Activated naive CD8-positive, alpha-beta T cell treated with anti-CD3 and anti-CD28 coated beads, Interleukin-2, amount 10 ng/mL, durations not matched to agents 7 days and 5 days (primary cell): ENCODE data around the gene ZSWIM4. TPM values are rescaled to one million over a fixed set of nuclear protein-coding genes. Genes with fewer than 3 reads are reported as not detected.

Experiments
- ATAC-seq: fragments of 150-1000 bp; cut with Tn5 transposase; one replicate; pipeline ENCODE4 v1.10.0; 2021; ENCODE audit warnings: low read depth, moderate library complexity
- POLR2A ChIA-PET: fragments of 350-600 bp; sonication (Branson Sonifier 250); formaldehyde crosslinking; loops from one replicate; lab custom pipeline; 2021; ENCODE audit warnings: antibody characterized with exemption; lab: Charles Lee
- DNase-seq: peaks from one replicate; pipeline ENCODE4 v3.0.0; 2021
- H3K27ac Mint-ChIP-seq: one replicate; pipeline ENCODE4 v1.8.0; 2022; ENCODE audit warnings: mild to moderate bottlenecking, mixed read lengths
- H3K27me3 Mint-ChIP-seq: one replicate; pipeline ENCODE4 v1.8.0; 2022; ENCODE audit warnings: mild to moderate bottlenecking, moderate library complexity, mixed read lengths
- H3K36me3 Mint-ChIP-seq: one replicate; pipeline ENCODE4 v1.8.0; 2021; ENCODE audit warnings: mild to moderate bottlenecking, mixed read lengths
- H3K4me1 Mint-ChIP-seq: one replicate; pipeline ENCODE4 v1.8.0; 2021; ENCODE audit warnings: mixed read lengths
- H3K4me3 Mint-ChIP-seq: one replicate; pipeline ENCODE4 v1.8.0; 2022; ENCODE audit warnings: mild to moderate bottlenecking, moderate library complexity, mixed read lengths
- H3K9me3 Mint-ChIP-seq: one replicate; pipeline ENCODE4 v1.8.0; 2021; ENCODE audit warnings: mixed read lengths
- total RNA-seq, 2 experiments: library from RNA; stranded (reverse); gene quantifications; one replicate each; pipeline ENCODE4 v1.2.3, GENCODE V29; 2021

Gene ZSWIM4
- total RNA-seq, 2 experiments from 2014 or later = 9.6 to 9.9 TPM

DNA sequence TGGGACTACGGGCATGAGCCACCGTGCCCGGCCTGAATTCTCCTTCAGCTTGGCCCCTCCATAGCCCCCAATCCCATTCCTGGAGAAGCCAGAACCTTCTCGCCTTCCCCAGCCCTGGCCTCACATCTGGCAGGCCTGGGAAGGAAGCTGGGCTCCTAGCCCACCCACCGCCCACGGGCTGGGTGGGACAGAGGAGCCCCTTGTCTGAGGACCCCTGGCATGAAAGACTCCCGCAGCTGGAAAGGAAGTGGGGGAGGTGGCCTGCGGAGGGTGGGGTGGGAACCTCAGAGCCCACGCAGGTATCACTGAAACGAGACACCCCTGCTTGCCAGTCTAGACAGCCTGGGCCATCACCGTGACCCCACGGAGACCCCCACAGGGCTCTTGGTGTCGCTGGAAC is 74.0 kb downstream of the ZSWIM4 start:
- H3K4me3 Mint-ChIP-seq = no peak overlapping the region
- DNase-seq (no peak), ATAC-seq (no peak)
- no peaks in the 10 kb centered on the region for H3K36me3 Mint-ChIP-seq
- no peak overlapping the region for H3K27ac Mint-ChIP-seq
- POLR2A ChIA-PET = interaction anchor here (0.5 kb wide), 1 partner anchor 215 kb away, joined by 3 read pairs; no protein-coding TSS in a partner anchor
- no peaks in the 10 kb centered on the region for H3K9me3 Mint-ChIP-seq
- peaks cover 23% of the 10 kb centered on the region for H3K27me3 Mint-ChIP-seq
- peaks cover 17% of the 10 kb centered on the region for H3K4me1 Mint-ChIP-seq

DNA sequence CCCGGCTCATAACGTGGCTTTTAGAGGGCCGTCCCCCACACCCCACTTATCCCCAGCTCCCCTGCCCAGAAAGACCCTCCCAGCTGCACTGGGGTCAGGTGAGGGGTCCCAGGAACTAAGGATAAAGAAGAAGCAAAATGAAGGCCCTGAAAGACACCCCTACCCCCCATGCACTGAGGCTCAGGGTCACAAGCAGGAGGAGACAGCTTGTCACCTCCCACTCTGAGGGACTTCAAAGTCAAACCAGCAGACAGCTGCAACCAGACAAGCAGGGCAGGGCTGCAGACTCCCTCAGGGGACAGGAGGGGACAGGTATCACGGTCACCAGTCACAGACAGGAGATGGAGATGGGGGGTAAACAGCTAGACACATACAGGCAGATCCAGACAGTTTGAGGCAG is 75.6 kb downstream of the ZSWIM4 start:
- Mint-ChIP-seq H3K36me3 (no peaks in the 10 kb centered on the region), H3K27me3 (peaks cover 26% of the 10 kb centered on the region), H3K9me3 (no peaks in the 10 kb centered on the region), H3K27ac (no peak overlapping the region), H3K4me1 (peaks cover 14% of the 10 kb centered on the region), H3K4me3 (no peak overlapping the region)
- POLR2A ChIA-PET = interaction anchor here (0.6 kb wide), 1 partner anchor 167 kb away, joined by 4 read pairs; no protein-coding TSS in a partner anchor
- no peak for DNase-seq
- ATAC-seq = no peak

DNA sequence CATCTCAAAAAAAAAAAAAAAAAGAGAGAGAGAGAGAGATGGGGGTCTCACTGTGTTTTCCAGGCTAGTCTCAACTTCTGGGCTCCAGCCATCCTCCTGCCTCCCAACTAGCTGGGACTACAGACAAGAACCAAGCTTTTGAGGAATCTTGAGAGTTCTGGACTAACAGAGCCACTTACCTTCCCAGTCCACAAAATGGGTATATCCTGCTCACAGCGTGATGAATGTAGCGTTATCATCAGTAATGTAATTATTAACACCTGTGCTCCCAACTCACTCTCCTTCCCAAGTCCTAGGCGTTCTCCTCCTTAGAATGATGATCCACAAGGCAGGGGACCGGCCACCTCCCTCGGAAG is 77.1 kb downstream of the ZSWIM4 start:
- Mint-ChIP-seq H3K4me1 (peaks cover 8% of the 10 kb centered on the region), H3K27ac (no peak overlapping the region), H3K36me3 (no peaks in the 10 kb centered on the region), H3K27me3 (peaks cover 19% of the 10 kb centered on the region), H3K9me3 (no peaks in the 10 kb centered on the region), H3K4me3 (peak overlapping the region; percentile 75)
- DNase-seq (no peak), ATAC-seq (no peak)
- POLR2A ChIA-PET = interaction anchor here (1.2 kb wide), 1 partner anchor 11 kb away, joined by 4 read pairs; no protein-coding TSS in a partner anchor

DNA sequence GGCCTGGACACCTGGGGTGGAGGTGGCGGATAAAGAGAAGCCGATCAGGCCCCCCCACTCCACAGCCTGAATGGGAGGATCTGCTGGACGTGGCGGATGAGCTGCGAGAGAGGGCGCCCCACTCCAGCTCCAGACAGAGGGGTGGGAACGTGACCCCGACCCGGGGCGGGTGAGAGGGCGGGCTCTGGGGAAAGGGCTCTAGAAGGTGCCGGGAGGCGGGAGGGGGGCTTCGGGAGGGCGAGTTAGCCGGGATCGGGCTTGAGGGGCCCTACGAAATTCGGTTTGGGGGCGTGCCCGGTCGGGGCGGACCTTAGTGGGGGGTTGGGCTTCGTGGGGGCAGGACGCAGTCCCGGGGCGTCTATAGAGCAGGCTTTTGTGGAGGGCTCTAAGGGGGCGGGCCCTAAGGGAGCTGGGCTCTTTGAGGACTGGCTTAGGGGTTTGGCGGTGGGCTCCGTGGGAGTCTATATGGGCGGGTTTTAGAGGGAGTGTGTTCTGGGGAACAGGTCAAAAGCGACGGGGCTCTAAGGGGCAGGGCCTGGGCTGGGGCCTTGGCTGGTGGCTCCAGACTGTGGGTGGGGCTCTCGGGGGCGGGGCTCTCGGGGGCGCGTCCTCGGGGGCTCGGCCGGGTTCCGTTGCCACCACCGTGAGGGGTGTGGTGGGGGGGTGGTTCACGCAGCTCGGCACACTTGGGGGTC is 77.6 kb downstream of the ZSWIM4 start:
- Mint-ChIP-seq H3K36me3 (no peaks in the 10 kb centered on the region), H3K27ac (no peak overlapping the region), H3K27me3 (peaks cover 19% of the 10 kb centered on the region), H3K4me1 (peaks cover 6% of the 10 kb centered on the region), H3K9me3 (no peaks in the 10 kb centered on the region), H3K4me3 (peak overlapping the region; percentile 75)
- ATAC-seq (peak; percentile 78), DNase-seq (peak; percentile 70)
- POLR2A ChIA-PET = interaction anchor here (1.2 kb wide), 1 partner anchor 11 kb away, joined by 4 read pairs; no protein-coding TSS in a partner anchor

DNA sequence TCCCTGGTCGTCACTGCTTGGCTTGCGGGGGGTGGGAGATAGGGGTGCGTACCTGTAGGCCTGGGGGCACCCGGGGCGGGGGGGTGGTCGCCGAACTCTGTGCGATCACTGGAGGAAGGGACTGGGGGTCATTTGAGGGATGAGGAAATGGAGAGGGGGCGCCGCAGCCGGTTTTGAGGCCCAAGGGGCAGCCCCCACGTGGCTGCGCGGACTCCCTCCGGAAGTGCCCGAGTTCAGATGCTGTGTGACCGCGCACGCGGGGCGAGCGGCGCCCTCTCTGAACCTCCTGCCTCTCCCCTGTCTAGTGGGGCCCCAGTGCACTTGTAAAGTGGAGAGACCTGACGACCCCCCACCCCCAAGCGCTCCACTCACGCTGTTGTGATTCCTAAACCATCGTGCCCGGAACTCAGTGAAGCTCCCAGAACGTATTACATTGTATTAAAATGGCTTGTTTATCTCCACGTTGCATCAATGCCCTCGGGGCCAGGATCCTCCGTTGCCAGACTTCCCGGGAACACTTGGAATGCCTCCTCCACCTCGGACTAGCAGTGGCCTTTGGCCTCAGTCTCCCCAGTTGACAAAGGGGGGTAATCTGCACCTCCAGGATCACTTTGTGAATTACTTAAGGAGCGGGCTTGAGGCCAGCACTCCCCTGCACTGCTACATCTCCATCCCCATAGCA is 78.7 kb downstream of the ZSWIM4 start:
- DNase-seq (no peak), ATAC-seq (no peak)
- Mint-ChIP-seq H3K4me3 (no peak overlapping the region), H3K4me1 (peaks cover 4% of the 10 kb centered on the region), H3K9me3 (no peaks in the 10 kb centered on the region), H3K36me3 (no peaks in the 10 kb centered on the region), H3K27ac (no peak overlapping the region), H3K27me3 (peaks cover 19% of the 10 kb centered on the region)
- POLR2A ChIA-PET = no interaction called here

DNA sequence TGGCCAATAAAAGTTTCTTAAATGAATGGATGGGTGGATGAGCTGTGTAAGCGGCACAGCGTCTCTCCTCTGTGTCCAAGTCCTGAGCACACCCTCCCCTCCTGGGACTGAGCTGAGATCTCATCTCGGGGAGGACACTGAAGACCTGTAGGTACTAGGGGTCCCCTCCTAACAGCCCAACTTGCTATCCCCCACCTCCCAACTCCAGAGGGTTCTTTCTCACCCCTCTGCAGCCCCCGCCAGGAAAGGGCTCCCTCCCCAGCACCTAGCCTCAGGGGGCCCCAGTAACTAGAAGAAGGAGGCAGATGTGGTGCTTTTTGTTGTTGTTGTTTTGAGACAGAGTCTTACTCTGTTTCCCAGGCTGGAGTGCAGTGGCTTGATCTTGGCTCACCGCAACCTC is 80.6 kb downstream of the ZSWIM4 start:
- no peaks in the 10 kb centered on the region for H3K9me3 Mint-ChIP-seq
- DNase-seq = no peak
- no peak overlapping the region for H3K27ac Mint-ChIP-seq

DNA sequence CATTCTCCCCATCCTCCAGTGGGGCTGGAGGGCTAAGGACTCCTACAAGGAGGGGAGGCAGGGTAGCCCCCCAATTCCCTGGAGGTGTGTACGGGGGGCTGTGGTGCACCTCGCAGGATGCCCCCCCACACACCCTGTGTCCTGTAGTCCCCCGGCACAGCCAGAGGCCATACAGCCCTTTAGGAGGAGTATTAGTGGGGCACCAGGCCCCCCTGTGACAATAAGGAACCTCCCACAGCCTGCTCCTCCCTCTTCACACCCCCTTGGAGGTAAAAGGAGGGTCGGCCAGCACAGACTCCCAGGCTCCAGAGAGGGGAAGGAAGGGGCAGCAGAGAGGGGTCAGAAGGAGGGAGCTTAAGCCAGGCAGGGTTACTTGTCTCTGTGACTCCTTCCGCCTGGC is 81.6 kb downstream of the ZSWIM4 start, which contains the start of gene NANOS3:
Gene NANOS3 (plus strand): TSS at position 301 of the 400 bp plus-strand sequence. CDS start 115 bp downstream, outside the sequence.
- DNase-seq = no peak
- no peak within 1 kb of the TSS for H3K27ac Mint-ChIP-seq
- H3K4me1 Mint-ChIP-seq = peaks cover 19% of the 10 kb centered on the region
- POLR2A ChIA-PET = interaction anchor here (1.3 kb wide), 1 partner anchor 195 kb away, joined by 3 read pairs; no protein-coding TSS in a partner anchor
- no peak for ATAC-seq
- H3K27me3 Mint-ChIP-seq = peaks cover 16% of the 10 kb centered on the region
- H3K9me3 Mint-ChIP-seq = no peaks in the 10 kb centered on the region
- H3K36me3 Mint-ChIP-seq = no peaks in the 10 kb centered on the region
- no peak within 1 kb of the TSS for H3K4me3 Mint-ChIP-seq

More for the DNA sequence above, 80.6 kb downstream of the ZSWIM4 start:
- POLR2A ChIA-PET = interaction anchor here (1.3 kb wide), 1 partner anchor 196 kb away, joined by 3 read pairs; no protein-coding TSS in a partner anchor
- Mint-ChIP-seq H3K36me3 (no peaks in the 10 kb centered on the region), H3K4me3 (no peak overlapping the region), H3K4me1 (peaks cover 9% of the 10 kb centered on the region), H3K27me3 (peaks cover 19% of the 10 kb centered on the region)
- no peak for ATAC-seq

DNA sequence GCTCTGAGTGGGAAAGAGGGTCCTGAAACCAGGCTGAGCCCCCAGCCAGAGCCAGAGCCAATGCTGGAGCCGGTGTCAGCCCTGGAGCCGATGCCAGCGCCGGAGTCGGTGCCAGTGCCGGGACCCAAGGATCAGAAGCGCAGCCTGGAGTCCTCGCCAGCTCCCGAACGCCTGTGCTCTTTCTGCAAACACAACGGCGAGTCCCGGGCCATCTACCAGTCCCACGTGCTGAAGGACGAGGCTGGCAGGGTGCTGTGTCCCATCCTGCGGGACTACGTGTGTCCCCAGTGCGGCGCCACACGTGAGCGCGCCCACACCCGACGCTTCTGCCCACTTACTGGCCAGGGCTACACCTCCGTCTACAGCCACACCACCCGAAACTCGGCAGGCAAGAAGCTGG is 82.1 kb downstream of the ZSWIM4 start:
- no peak overlapping the region for H3K27ac Mint-ChIP-seq
- POLR2A ChIA-PET = interaction anchor here (1.3 kb wide), 1 partner anchor 194 kb away, joined by 3 read pairs; no protein-coding TSS in a partner anchor

DNA sequence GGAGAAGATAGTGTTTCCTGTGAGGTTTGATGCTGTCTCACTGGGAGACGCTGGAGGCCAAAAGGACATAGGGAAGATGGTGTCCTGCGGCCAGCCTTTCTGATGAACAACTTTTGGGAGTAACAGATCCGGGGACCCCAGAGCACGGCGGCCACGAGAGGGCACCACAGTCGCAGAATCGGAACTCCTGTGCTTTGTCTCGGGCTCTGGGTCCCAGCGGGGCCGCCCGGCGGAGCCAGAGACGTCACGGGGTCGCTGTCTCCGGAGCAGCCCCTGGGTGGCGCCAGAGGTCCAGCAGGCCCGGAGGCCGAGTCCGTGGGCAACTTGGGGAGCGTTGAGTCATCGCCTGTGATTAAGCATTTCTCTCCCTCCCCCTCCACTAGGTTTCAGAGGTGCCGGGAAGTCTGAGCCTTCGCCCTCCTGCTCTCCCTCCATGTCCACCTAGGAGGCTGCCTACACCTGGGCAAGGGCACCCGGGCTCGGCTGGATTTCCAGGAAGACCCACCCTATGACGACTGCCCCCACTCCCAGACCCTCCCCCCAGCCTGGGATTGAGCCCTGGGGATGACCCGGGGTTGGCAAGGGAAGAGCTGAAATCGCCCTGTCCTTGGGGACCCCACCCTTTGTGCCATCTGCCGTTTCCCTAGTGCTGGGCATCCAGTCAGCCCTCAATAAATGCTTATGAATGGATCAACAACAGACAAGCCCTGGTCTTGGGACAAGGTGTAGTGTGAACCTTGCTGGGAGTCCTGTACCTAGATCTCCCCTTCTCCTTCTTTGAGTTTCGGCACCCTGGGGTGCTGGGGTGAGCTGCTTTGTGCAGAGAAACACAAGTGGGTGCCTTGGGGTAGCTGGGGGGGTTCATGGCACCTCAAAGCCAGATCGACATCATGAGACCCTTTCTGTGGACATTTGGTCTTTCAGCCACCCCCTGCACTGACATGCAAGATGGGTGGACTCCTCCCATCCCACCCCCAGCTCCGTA is 85.1 kb downstream of the ZSWIM4 start:
- peaks cover 31% of the 10 kb centered on the region for H3K4me1 Mint-ChIP-seq
- peak; percentile 93 for ATAC-seq
- H3K9me3 Mint-ChIP-seq = no peaks in the 10 kb centered on the region
- POLR2A ChIA-PET = interaction anchor here (0.6 to 3.8 kb wide), 9 partner anchors 73 to 256 kb away, joined by 3 to 19 read pairs (median 4); partner anchors contain the start of genes ASF1B, IL27RA and MISP3
- H3K27me3 Mint-ChIP-seq = peaks cover 4% of the 10 kb centered on the region
- peak overlapping the region; percentile 73 for H3K27ac Mint-ChIP-seq
- peak; percentile 100 for DNase-seq
- H3K4me3 Mint-ChIP-seq = peak overlapping the region; percentile 62
- H3K36me3 Mint-ChIP-seq = no peaks in the 10 kb centered on the region

More for the DNA sequence above, 82.1 kb downstream of the ZSWIM4 start:
- no peak overlapping the region for H3K4me3 Mint-ChIP-seq
- H3K36me3 Mint-ChIP-seq = no peaks in the 10 kb centered on the region
- peaks cover 13% of the 10 kb centered on the region for H3K27me3 Mint-ChIP-seq
- H3K4me1 Mint-ChIP-seq = peaks cover 24% of the 10 kb centered on the region
- no peaks in the 10 kb centered on the region for H3K9me3 Mint-ChIP-seq
- DNase-seq (no peak), ATAC-seq (no peak)

DNA sequence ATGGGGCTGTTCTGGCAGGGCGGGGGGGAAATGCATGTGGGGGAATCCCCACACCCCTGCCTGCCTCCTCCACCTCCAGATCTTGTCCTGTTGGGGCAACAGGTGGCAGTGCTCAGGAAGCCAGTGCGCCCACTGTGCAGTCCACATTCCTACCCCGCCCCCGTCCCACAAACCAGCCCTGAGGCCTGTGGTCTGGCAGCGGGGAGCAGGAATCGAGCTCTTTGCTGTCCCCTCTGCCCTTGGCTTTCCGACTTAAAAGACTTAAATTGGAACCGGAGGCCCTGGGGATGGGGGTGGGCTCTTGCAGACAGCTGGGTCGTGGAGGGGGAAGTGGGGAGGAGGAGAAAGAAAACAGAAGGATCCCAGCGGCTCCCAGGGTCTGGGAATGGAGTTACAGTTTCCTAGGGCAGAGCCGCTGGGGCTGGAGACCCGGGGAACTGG is 86.0 kb downstream of the ZSWIM4 start:
- ATAC-seq (no peak), DNase-seq (peak; percentile 55)
- H3K36me3 Mint-ChIP-seq = no peaks in the 10 kb centered on the region
- POLR2A ChIA-PET = interaction anchor here (0.5 to 3.8 kb wide), 14 partner anchors 24 to 255 kb away, joined by 3 to 19 read pairs (median 4); partner anchors contain the start of genes ASF1B, BRME1, CC2D1A and DCAF15
- H3K4me3 Mint-ChIP-seq = peak overlapping the region; percentile 62
- H3K27ac Mint-ChIP-seq = peak overlapping the region; percentile 73
- H3K9me3 Mint-ChIP-seq = no peaks in the 10 kb centered on the region
- peaks cover 36% of the 10 kb centered on the region for H3K4me1 Mint-ChIP-seq
- H3K27me3 Mint-ChIP-seq = no peaks in the 10 kb centered on the region
